Mesendoderm (in vitro differentiated cells): ENCODE results near the gene UPK1A.
A peak's percentile ranks its signal among the peaks of the same experiment; 100 is the strongest.
"Not testable (repeated sequence)": the region's sequence is repeated elsewhere in the genome, so short reads cannot be mapped to it uniquely, and the experiment has no call there.

Experiments used
- DNase-seq: peaks from one replicate; pipeline ENCODE4 v3.0.0; 2013
- H2AK5ac ChIP-seq: 2 replicates; pipeline ENCODE4 v1.6.1; 2013; ENCODE audit warnings: low read length, inconsistent platforms
- H2BK120ac ChIP-seq: 2 replicates; pipeline ENCODE4 v1.6.1; 2013; ENCODE audit warnings: low read depth, mild to moderate bottlenecking, low read length, moderate library complexity, mixed read lengths
- H2BK15ac ChIP-seq: replicated peaks from 2 replicates; pipeline ENCODE4 v1.6.1; 2013; ENCODE audit warnings: low read depth, mild to moderate bottlenecking, moderate library complexity
- H2BK5ac ChIP-seq: 2 replicates; pipeline ENCODE4 v1.6.1; 2013; ENCODE audit warnings: low read length, inconsistent platforms
- H3K18ac ChIP-seq: 2 replicates; pipeline ENCODE4 v1.6.1; 2013; ENCODE audit warnings: mild to moderate bottlenecking, low read length, mixed read lengths
- H3K23ac ChIP-seq: one replicate; pipeline ENCODE4 v1.6.1; 2013; ENCODE audit warnings: low read length
- H3K27ac ChIP-seq: 2 replicates; pipeline ENCODE4 v1.5.1; 2013; ENCODE audit warnings: low read depth, mild to moderate bottlenecking, inconsistent platforms, low read length, moderate library complexity
- H3K27me3 ChIP-seq: 2 replicates; pipeline ENCODE4 v1.6.1; 2013; ENCODE audit warnings: low read length, control low read depth, mild to moderate bottlenecking, inconsistent platforms; ENCODE audit not compliant: insufficient read depth, poor library complexity
- H3K36me3 ChIP-seq: 2 replicates; pipeline ENCODE4 v1.6.1; 2013; ENCODE audit warnings: low read length, inconsistent platforms; ENCODE audit not compliant: control insufficient read depth, insufficient read depth
- H3K4ac ChIP-seq: one replicate; pipeline ENCODE4 v1.6.1; 2013; ENCODE audit warnings: low read depth, mild to moderate bottlenecking, low read length, moderate library complexity
- H3K4me1 ChIP-seq: 2 replicates; pipeline ENCODE4 v1.6.1; 2013; ENCODE audit warnings: low read depth, low read length, inconsistent platforms; ENCODE audit not compliant: control insufficient read depth
- H3K4me2 ChIP-seq: 2 replicates; pipeline ENCODE4 v1.6.1; 2013; ENCODE audit warnings: low read length
- H3K4me3 ChIP-seq: 2 replicates; pipeline ENCODE4 v1.5.1; 2013; ENCODE audit warnings: mild to moderate bottlenecking, low read length
- H3K56ac ChIP-seq: one replicate; pipeline ENCODE4 v1.6.1; 2013; ENCODE audit warnings: low read length
- H3K79me1 ChIP-seq: 2 replicates; pipeline ENCODE4 v1.6.1; 2013; ENCODE audit warnings: low read length, inconsistent platforms
- H3K79me2 ChIP-seq: 2 replicates; pipeline ENCODE4 v1.6.1; 2013; ENCODE audit warnings: mild to moderate bottlenecking, low read length; ENCODE audit not compliant: control insufficient read depth, insufficient read depth
- H3K9ac ChIP-seq: 2 replicates; pipeline ENCODE4 v1.6.1; 2013; ENCODE audit warnings: low read length, inconsistent platforms
- H4K5ac ChIP-seq: one replicate; pipeline ENCODE4 v1.6.1; 2013; ENCODE audit warnings: low read length
- H4K8ac ChIP-seq: one replicate; pipeline ENCODE4 v1.6.1; 2013; ENCODE audit warnings: low read depth, mild to moderate bottlenecking, control low read depth, low read length, moderate library complexity
- WGBS: extraction: QIAGEN DNeasy Blood & Tissue Kit; methylation state at CpG from one replicate; pipeline ENCODE4 v1.1.7; 2013; ENCODE audit warnings: low lambda C conversion rate, missing lambda C conversion rate; ENCODE audit not compliant: insufficient coverage; ENCODE audit errors: extremely low coverage; 5-methylcytosine and 5-hydroxymethylcytosine counted together

UPK1A gene

DNA sequence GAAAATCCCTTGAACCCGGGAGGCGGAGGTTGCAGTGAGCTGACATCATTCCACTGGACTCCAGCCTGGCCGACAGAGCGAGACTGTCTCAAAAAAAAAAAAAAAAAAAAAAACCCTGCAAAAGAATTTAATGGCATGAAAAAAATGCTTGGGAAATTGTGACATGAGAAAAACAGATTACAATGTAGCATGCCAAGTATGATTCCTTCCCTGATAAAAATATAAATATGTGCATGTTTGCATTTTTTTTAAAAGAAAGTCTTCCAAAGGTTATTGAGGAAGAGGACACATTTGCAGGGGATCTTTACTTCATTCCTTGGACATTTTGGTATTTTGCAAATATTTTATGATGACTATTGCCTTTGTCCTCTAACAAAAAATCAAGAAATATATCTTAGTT is 23.5 kb downstream of the UPK1A start:
- Histone ChIP-seq H4K5ac (no peak overlapping the region), H3K9ac (no peak overlapping the region), H2BK15ac (no peak overlapping the region), H3K79me1 (no peaks in the 10 kb centered on the region), H3K36me3 (no peaks in the 10 kb centered on the region), H3K79me2 (no peaks in the 10 kb centered on the region), H4K8ac (no peak overlapping the region), H3K4ac (no peak overlapping the region), H2BK120ac (no peak overlapping the region), H3K4me1 (no peaks in the 10 kb centered on the region), H3K23ac (no peak overlapping the region), H3K27me3 (no peaks in the 10 kb centered on the region), H3K18ac (no peak overlapping the region), H2BK5ac (no peak overlapping the region), H3K4me3 (no peak overlapping the region), H3K4me2 (no peak overlapping the region), H2AK5ac (no peak overlapping the region), H3K27ac (no peak overlapping the region), H3K56ac (no peak overlapping the region)
- WGBS: no CpG with 5 or more reads among the region's 4 CpGs
- no peak for DNase-seq

DNA sequence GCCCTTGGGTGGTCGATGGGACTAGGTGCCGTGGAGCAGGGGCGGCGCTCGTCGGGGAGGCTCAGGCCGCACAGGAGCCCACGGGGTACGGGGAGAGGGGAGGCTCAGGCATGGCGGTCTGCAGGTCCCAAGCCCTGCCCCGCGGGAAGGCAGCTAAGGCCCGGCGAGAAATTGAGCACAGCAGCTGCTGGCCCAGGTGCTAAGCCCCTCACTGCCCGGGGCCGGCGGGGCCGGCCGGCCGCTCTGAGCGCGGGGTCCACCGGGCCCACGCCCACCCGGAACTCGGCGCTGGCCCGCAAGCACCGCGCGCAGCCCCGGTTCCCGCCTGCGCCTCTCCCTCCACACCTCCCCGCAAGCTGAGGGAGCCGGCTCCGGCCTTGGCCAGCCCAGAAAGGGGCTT is 24.8 kb downstream of the UPK1A start:
- not testable (repeated sequence) for H2BK15ac ChIP-seq, H3K36me3 ChIP-seq, H3K4me2 ChIP-seq, H2AK5ac ChIP-seq, H3K9ac ChIP-seq, H4K5ac ChIP-seq, H3K79me1 ChIP-seq, H3K56ac ChIP-seq, H2BK5ac ChIP-seq, DNase-seq, H3K79me2 ChIP-seq, H4K8ac ChIP-seq, H3K4me1 ChIP-seq, H3K27me3 ChIP-seq, H3K18ac ChIP-seq, H3K23ac ChIP-seq, H3K4ac ChIP-seq, H3K27ac ChIP-seq, H3K4me3 ChIP-seq, H2BK120ac ChIP-seq
- WGBS: no CpG with 5 or more reads among the region's 37 CpGs

DNA sequence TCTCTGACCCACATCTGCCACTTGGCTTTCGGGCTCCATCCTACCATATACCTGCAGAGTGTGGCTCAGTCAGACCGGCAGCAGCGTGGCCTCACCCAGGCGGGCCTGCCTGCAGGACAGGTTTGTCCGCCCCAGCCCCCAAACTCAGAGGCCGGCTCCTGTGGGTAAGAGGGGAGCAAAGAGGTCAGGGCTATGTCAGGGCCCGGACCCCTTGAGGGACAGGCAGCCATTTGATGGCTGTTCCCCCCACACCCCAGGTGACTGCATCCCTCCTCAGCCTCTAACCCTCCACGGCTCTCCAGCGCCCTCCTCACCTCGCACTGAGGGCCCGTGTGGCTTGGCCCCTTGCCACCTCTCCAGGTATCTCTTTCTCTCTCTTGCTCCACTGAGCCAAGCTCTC is 25.7 kb downstream of the UPK1A start:
- Histone ChIP-seq H3K4me1 (no peaks in the 10 kb centered on the region), H3K4me2 (no peak overlapping the region), H3K79me2 (no peaks in the 10 kb centered on the region), H3K79me1 (no peaks in the 10 kb centered on the region), H3K9ac (no peak overlapping the region), H3K4ac (no peak overlapping the region), H3K36me3 (no peaks in the 10 kb centered on the region), H3K27ac (no peak overlapping the region), H4K5ac (no peak overlapping the region), H2AK5ac (no peak overlapping the region), H3K27me3 (no peaks in the 10 kb centered on the region), H3K4me3 (no peak overlapping the region), H2BK120ac (no peak overlapping the region), H3K56ac (no peak overlapping the region), H3K18ac (no peak overlapping the region), H4K8ac (no peak overlapping the region), H2BK5ac (no peak overlapping the region), H3K23ac (no peak overlapping the region), H2BK15ac (no peak overlapping the region)
- no peak for DNase-seq
- WGBS: no CpG with 5 or more reads among the region's 11 CpGs

DNA sequence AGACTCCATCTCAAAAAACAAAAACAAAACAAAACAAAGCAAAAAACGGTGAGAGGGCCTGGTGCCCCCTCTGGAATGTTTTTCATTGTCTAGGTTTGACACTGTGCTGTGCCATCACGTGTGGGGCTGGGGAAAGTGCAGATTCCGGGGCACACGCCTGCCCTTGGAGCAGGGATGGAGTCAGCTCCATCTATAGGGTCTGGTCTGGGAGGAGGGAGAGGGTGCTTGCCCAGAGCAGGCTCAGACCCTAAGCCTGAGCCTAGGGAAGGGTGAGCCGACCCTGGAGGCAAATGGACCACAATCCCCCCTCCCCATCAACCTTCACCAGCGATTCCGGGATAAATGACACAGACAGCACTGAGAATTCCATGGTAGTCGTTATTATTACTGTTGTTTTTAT is 27.1 kb downstream of the UPK1A start:
- H3K79me2 ChIP-seq: no peaks in the 10 kb centered on the region
- H3K23ac ChIP-seq: no peak overlapping the region
- no peaks in the 10 kb centered on the region for H3K79me1 ChIP-seq
- no peaks in the 10 kb centered on the region for H3K27me3 ChIP-seq
- no peaks in the 10 kb centered on the region for H3K36me3 ChIP-seq
- H4K5ac ChIP-seq: no peak overlapping the region
- H3K18ac ChIP-seq: no peak overlapping the region
- H3K4me2 ChIP-seq: no peak overlapping the region
- WGBS: no CpG with 5 or more reads among the region's 8 CpGs
- H2BK15ac ChIP-seq: no peak overlapping the region
- H3K9ac ChIP-seq: no peak overlapping the region
- H3K4ac ChIP-seq: no peak overlapping the region
- H2BK120ac ChIP-seq: no peak overlapping the region
- no peak overlapping the region for H2BK5ac ChIP-seq
- no peak overlapping the region for H4K8ac ChIP-seq
- H3K56ac ChIP-seq: no peak overlapping the region
- no peak overlapping the region for H3K4me3 ChIP-seq
- no peaks in the 10 kb centered on the region for H3K4me1 ChIP-seq
- no peak overlapping the region for H3K27ac ChIP-seq
- DNase-seq: no peak
- H2AK5ac ChIP-seq: no peak overlapping the region

DNA sequence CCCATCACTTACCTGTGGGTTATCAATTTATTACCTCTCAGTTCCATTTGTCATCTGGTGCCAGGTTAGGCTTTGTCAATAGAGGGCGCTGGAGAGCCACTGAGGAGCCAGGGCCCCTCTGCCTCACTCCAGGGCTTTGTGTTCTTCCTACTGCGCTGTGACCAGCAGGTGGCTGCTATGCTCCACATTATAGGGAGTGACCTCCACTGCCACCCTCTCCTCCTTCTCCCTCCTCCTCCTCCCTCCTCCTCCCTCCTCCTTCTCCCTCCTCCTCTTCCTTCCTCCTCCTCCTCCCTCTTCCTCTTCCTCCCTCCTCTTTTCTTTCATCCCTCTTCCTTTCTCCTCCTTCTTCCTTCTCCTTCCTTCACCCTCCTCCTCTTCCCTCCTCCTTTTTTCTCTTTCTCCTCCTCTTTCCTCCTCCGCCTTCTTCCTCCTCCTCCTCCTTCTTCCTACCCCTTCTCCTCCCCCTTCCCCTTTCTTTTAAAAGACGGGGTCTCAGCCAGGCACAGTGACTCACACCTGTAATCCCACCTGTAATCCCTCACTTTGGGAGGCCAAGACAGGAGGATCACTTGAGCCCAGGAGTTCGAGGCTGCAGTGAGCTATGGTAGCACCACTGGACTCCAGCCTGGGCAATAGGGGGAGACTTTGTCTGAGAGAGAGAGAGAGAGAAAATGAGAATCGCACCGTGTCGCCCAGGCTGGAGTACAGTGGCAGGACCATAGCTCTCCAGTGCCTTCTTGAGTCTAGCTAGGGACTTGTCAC is 27.7 kb downstream of the UPK1A start:
- no peak overlapping the region for H2AK5ac ChIP-seq
- no peaks in the 10 kb centered on the region for H3K4me1 ChIP-seq
- no peaks in the 10 kb centered on the region for H3K79me2 ChIP-seq
- no peak overlapping the region for H3K27ac ChIP-seq
- H3K4me3 ChIP-seq: no peak overlapping the region
- no peaks in the 10 kb centered on the region for H3K79me1 ChIP-seq
- H2BK120ac ChIP-seq: no peak overlapping the region
- no peak overlapping the region for H3K23ac ChIP-seq
- H3K27me3 ChIP-seq: no peaks in the 10 kb centered on the region
- 100% methylated on average over 1 of the region's 8 CpGs for WGBS
- H3K4ac ChIP-seq: no peak overlapping the region
- H4K8ac ChIP-seq: no peak overlapping the region
- no peak overlapping the region for H2BK15ac ChIP-seq
- no peak overlapping the region for H4K5ac ChIP-seq
- peak; percentile 91 for DNase-seq
- H3K18ac ChIP-seq: no peak overlapping the region
- H3K4me2 ChIP-seq: no peak overlapping the region
- H3K56ac ChIP-seq: no peak overlapping the region
- H2BK5ac ChIP-seq: no peak overlapping the region
- H3K9ac ChIP-seq: no peak overlapping the region
- no peaks in the 10 kb centered on the region for H3K36me3 ChIP-seq

DNA sequence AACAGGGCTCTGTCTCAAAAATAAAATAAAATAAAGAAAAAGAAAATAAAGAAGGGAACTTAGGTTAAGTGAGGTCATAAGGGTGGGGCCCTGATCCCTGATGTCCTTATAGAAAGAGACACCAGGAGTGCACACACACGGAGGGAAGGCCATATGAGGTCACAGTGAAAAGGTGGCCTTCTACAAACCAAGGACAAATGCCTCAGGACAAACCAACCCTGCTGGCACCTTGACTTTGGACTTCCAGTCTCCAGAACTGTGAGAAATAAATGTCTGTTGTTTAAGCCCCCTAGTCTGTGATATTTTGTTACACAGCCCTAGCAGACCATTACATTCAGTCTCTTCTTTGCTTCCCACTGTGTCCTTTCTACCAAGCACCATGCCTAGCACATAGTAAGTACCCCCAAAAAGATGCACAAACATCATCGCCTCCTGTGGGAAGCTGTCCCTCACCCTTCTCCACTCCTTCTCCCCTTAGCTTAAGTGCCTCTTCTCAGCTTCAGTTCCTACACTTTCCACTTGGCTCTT is 29.6 kb downstream of the UPK1A start:
- Histone ChIP-seq H3K79me2 (no peaks in the 10 kb centered on the region), H3K36me3 (no peaks in the 10 kb centered on the region), H3K4me1 (no peaks in the 10 kb centered on the region), H2BK5ac (no peak overlapping the region), H3K9ac (no peak overlapping the region), H3K56ac (no peak overlapping the region), H3K4ac (no peak overlapping the region), H2BK15ac (no peak overlapping the region), H3K23ac (no peak overlapping the region), H4K8ac (no peak overlapping the region), H3K27me3 (no peaks in the 10 kb centered on the region), H3K18ac (no peak overlapping the region), H2AK5ac (no peak overlapping the region), H2BK120ac (no peak overlapping the region), H3K4me2 (no peak overlapping the region), H3K79me1 (no peaks in the 10 kb centered on the region), H3K27ac (no peak overlapping the region), H4K5ac (no peak overlapping the region), H3K4me3 (no peak overlapping the region)
- no peak for DNase-seq
- WGBS: no CpG with 5 or more reads among the region's 2 CpGs
